HG03175 (cell line): ENCODE data around the gene ADGRV1.
"Not testable (repeated sequence)": the region's sequence is repeated elsewhere in the genome, so short reads cannot be mapped to it uniquely, and the experiment has no call there.

Experiments
- ATAC-seq: cut with Tn5 transposase; IDR thresholded peaks from one replicate; pipeline ENCODE4 v1.9.1; 2021; ENCODE audit warnings: mild to moderate bottlenecking, moderate library complexity; ENCODE audit not compliant: unreplicated experiment

ADGRV1 gene

DNA sequence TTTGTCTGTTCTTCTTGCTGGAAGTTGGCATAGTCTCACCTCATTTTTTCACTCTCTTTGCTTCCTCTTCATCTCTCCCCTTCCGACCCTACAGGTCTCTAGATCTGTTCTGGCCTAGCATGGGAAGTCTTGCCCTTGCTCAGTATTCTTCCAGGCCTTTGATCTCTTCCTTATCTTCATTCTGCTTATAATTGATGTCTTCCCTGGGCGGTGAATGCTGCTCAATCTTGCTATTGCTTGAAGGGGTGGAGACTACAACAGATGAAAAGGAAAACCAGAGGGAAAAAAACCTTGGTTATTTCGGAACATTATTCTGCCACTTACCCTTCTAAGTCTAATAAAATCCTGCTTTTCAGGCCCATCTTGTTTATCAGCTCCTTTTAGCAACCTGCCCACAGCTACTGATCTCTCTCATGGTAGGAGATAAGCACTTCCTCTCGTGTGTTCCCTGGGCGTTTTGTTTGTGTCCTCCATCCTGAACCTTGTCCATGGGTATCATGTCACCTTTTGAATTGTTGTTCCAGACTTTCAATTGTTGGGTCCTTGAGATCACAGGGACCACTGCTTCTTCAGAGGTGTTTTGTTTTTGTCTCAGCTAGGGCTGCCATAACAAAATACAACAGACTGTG is 375.6 kb downstream of the ADGRV1 start:
- ATAC-seq: no peak

GRCh38 chr5:90934738-90935137 is 376.1 kb downstream of the ADGRV1 start:
- no peak for ATAC-seq

DNA sequence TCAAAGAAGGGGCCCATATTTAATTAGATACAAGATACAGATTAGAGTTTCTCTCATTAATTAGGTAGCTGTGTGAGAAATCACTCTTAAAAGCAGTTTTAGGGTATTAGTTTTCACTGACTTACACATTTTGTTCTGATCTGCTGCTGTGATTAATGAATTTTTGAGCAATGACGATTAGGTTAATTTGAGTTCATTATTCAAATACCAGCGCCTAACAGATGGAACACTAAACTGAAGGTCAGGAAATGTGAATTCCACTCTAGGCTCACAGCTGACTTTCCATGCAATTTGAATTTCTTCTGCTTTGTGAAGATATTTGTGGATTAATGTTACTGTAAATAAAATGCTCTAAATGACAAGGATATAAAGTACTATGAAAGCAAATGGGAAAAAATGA is 380.6 kb downstream of the ADGRV1 start:
- ATAC-seq: no peak

- ATAC-seq: peak; percentile 98
These were observed 381.8 kb downstream of the ADGRV1 start for GRCh38 chr5:90940227-90940995.

GRCh38 chr5:90941002-90941720 is 382.6 kb downstream of the ADGRV1 start:
- no peak for ATAC-seq

DNA sequence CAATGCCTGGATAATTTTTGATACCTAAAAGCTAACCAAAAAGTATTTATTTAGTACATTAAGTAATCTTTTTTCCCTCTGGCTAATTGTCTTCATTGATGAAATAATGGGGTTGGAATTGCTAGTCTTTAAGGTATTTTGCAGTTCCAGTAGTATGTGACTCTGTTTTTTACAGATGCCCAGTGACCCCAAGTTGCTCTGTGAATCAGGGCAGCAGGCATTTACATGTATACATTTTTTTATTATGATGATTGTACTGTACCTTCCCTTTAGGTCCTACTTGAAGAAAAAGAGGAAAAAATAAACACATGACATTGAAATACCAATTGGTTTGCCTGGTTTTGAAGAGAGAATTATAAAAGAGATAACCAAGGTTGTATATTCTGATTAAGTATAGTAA is 385.5 kb downstream of the ADGRV1 start:
- ATAC-seq: no peak

DNA sequence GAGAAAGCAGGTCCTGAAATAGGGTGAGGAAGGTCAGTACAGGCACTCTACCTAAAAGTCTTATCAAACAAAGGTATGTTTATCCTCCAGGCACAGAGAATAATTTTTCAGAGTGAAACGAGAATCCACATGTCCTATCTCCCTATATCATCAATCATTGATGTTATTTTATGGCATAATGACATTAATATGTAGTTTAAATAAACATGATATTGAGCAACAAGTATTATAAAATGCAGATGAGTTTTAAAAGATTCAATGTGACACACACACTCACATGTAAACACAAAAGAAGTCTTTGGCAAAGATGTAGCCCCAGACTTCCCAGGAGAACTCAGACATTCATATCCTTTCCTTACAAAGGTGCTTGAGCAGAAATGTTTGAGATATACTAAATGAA is 389.1 kb downstream of the ADGRV1 start:
- ATAC-seq: no peak

- ATAC-seq: no peak
These were observed 390.4 kb downstream of the ADGRV1 start for GRCh38 chr5:90948969-90949368.

- ATAC-seq: peak; percentile 75
These were observed 391.1 kb downstream of the ADGRV1 start for GRCh38 chr5:90949469-90950358.

GRCh38 chr5:90955001-90955635 is 396.5 kb downstream of the ADGRV1 start:
- ATAC-seq: no peak

DNA sequence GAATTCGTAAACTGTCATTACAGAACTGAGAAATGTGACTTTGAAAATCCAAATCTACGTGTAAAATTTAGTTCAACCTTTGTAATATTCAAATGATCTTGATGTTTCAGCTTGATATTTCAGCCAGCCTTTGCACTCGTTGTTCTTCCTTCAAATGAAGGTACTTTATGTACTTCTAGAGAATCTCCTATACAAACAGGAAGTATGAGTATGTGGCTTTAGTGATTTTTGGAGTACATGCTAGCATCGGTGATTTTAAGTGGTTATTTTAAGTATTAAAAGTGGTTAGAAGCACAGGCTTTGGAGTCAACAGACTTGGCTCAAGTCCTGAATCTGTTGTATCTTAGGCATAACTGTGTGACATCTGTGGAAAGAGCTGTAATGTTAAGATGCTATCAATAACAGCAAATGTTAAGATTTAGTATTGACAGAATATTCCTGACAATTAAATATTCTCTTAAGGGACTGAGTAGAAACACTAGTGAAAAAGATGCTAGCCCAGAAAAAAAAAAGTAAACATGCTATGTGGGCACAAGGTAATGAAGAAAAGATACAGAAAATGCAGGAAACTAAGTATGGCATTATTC is 398.0 kb downstream of the ADGRV1 start:
- no peak for ATAC-seq

GRCh38 chr5:90957906-90958305 is 399.3 kb downstream of the ADGRV1 start:
- no peak for ATAC-seq

DNA sequence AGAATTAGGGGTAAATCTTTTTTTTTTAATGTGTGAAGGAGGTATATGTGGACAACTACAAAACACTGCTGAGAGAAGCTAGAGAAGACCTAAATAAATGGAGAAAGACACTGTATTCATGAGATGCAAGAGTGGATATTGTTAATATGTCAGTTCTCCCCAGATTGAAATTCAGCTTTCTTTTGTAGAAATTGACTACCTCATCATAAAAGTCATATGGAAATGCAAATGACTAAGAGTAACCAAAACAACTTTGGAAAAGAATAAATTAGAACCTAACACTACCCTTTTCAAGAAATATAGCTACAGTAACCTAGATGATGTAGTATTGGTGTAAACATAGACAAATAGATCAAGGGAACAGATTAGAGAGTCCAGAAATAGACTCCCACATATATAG is 400.7 kb downstream of the ADGRV1 start:
- ATAC-seq: no peak

GRCh38 chr5:90962481-90962880 is 403.9 kb downstream of the ADGRV1 start:
- no peak for ATAC-seq

- no peak for ATAC-seq
These were observed 406.6 kb downstream of the ADGRV1 start for GRCh38 chr5:90965110-90965685.

- ATAC-seq: no peak
These were observed 408.8 kb downstream of the ADGRV1 start for GRCh38 chr5:90967443-90967842.

- ATAC-seq: no peak
These were observed 409.3 kb downstream of the ADGRV1 start for GRCh38 chr5:90967851-90968250.

GRCh38 chr5:90968319-90968718 is 409.7 kb downstream of the ADGRV1 start:
- no peak for ATAC-seq

DNA sequence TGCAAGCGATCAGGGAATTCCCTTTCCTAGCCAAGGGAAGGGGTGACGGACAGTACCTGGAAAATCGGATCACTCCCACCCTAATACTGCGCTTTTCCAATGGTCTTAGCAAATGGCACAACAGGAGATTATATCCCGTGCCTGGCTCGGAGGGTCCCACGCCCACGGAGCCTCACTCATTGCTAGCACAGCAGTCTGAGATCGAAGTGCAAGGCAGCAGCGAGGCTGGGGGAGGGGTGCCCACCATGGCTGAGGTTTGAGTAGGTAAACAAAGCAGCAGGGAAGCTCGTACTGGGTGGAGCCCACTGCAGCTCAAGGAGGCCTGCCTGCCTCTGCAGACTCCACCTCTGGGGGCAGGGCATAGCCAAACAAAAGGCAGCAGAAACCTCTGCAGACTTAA is 411.3 kb downstream of the ADGRV1 start:
- ATAC-seq: not testable (repeated sequence)

DNA sequence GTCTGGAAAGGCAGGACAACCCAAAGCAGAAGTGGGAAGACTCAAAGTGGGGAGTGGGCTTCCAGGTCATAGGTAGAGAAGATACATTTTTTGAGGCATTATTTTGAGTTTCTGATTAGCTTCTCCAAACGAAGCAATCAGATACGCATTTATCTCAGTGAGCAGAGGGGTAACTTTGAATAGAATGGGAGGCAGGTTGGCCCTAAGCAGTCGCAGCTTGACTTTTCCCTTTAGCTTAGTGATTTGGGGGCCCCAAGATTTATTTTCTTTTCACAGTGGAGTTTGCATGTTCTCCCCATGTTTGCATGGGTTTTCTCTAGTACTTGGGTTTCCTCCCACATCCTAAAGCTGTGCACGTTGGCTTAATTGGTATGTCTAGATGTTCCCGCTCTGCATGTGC is 422.6 kb downstream of the ADGRV1 start:
- no peak for ATAC-seq
